ENCODE measurements around the gene SH3TC1.

SH3TC1 gene

GRCh38 chr4:8235224-8235623 is 36.1 kb downstream of the SH3TC1 start:
- Histone ChIP-seq H3K36me3 (ENCODE audit: control insufficient read depth, insufficient read depth, low read length) (no peaks in the 10 kb centered on the region), H3K4me1 (no peaks in the 10 kb centered on the region), H3K9ac (no peak overlapping the region), H3K4me2 (ENCODE audit: low read length) (no peak overlapping the region), H3K4me3 (ENCODE audit: low read depth, low read length) (no peak overlapping the region), H2AFZ (no peak overlapping the region), H3K9me3 (ENCODE audit: control insufficient read depth, low read length) (no peaks in the 10 kb centered on the region), H3K79me2 (no peaks in the 10 kb centered on the region), H3K27ac (no peak overlapping the region), H3K27me3 (ENCODE audit: control insufficient read depth, insufficient read depth, low read length) (no peaks in the 10 kb centered on the region)
- TF ChIP-seq CTCF (IDR thresholded peaks at IDR 0.05) = no peak

GRCh38 chr4:8235686-8236085 is 36.6 kb downstream of the SH3TC1 start:
- Histone ChIP-seq H3K4me3 (ENCODE audit: low read depth, low read length) (no peak overlapping the region), H3K79me2 (no peaks in the 10 kb centered on the region), H3K9ac (no peak overlapping the region), H3K36me3 (ENCODE audit: control insufficient read depth, insufficient read depth, low read length) (no peaks in the 10 kb centered on the region), H3K4me2 (ENCODE audit: low read length) (no peak overlapping the region), H2AFZ (no peak overlapping the region), H3K27ac (no peak overlapping the region), H3K27me3 (ENCODE audit: control insufficient read depth, insufficient read depth, low read length) (no peaks in the 10 kb centered on the region), H3K9me3 (ENCODE audit: control insufficient read depth, low read length) (no peaks in the 10 kb centered on the region), H3K4me1 (no peaks in the 10 kb centered on the region)
- TF ChIP-seq CTCF (IDR thresholded peaks at IDR 0.05) = no peak

GRCh38 chr4:8236106-8236919 is 37.2 kb downstream of the SH3TC1 start:
- H3K79me2 ChIP-seq = no peaks in the 10 kb centered on the region
- H2AFZ ChIP-seq = no peak overlapping the region
- no peak for TF ChIP-seq CTCF (IDR thresholded peaks at IDR 0.05)
- H3K9me3 ChIP-seq (ENCODE audit: control insufficient read depth, low read length) = no peaks in the 10 kb centered on the region
- H3K36me3 ChIP-seq (ENCODE audit: control insufficient read depth, insufficient read depth, low read length) = no peaks in the 10 kb centered on the region
- no peaks in the 10 kb centered on the region for H3K27me3 ChIP-seq (ENCODE audit: control insufficient read depth, insufficient read depth, low read length)
- no peak overlapping the region for H3K27ac ChIP-seq
- no peaks in the 10 kb centered on the region for H3K4me1 ChIP-seq
- H3K9ac ChIP-seq = no peak overlapping the region
- no peak overlapping the region for H3K4me2 ChIP-seq (ENCODE audit: low read length)
- no peak overlapping the region for H3K4me3 ChIP-seq (ENCODE audit: low read depth, low read length)

GRCh38 chr4:8236920-8237195 is 37.8 kb downstream of the SH3TC1 start:
- TF ChIP-seq CTCF (IDR thresholded peaks at IDR 0.05) = no peak
- no peaks in the 10 kb centered on the region for H3K27me3 ChIP-seq (ENCODE audit: control insufficient read depth, insufficient read depth, low read length)
- H3K27ac ChIP-seq = no peak overlapping the region
- no peak overlapping the region for H2AFZ ChIP-seq
- no peaks in the 10 kb centered on the region for H3K79me2 ChIP-seq
- no peaks in the 10 kb centered on the region for H3K9me3 ChIP-seq (ENCODE audit: control insufficient read depth, low read length)
- H3K9ac ChIP-seq = no peak overlapping the region
- H3K36me3 ChIP-seq (ENCODE audit: control insufficient read depth, insufficient read depth, low read length) = no peaks in the 10 kb centered on the region
- H3K4me1 ChIP-seq = no peaks in the 10 kb centered on the region
- H3K4me3 ChIP-seq (ENCODE audit: low read depth, low read length) = no peak overlapping the region
- H3K4me2 ChIP-seq (ENCODE audit: low read length) = no peak overlapping the region
